ENCODE data around the gene CEMP1. TPM values are rescaled to one million over a fixed set of nuclear protein-coding genes. Genes with fewer than 3 reads are reported as not detected.
A peak's percentile ranks its signal among the peaks of the same experiment; 100 is the strongest.

CEMP1 gene
- total RNA-seq, 2 donors from 2014 or later, result not detected

DNA sequence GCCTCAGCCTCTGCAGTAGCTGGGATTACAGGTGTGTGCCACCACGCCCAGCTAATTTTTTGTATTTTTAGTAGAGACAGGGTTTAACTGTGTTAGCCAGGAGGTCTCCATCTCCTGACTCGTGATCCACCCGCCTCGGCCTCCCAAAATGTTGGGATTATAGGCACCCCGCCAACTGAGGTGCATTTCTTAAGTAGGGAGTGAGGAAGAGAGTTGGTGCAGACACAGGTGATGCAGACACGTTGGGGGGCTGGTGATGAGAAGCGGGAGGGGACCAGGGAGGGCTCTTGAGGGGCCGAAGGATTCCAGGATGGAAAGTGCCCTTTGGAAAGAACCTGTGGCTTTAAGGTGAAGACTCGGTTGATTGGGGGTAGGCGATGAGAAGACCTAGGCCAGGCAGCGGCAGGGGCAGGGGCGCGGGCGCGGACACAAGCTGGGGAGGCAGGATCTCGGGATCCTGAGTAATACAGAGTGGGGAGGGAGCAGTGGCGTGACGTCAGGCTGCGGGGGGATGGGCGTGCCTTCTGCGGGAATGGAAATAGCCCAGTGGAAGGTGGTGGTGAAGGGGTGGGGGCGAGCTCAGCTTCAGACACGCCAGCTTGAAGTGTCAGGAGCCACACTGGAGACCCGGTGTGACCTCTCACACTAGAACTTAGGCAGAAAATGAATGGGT is 19.9 kb downstream of the CEMP1 start:
- peak; percentile 94 for DNase-seq (ENCODE audit: low spot score)
- intact Hi-C loops (cut with DNase I), result no loop called here

DNA sequence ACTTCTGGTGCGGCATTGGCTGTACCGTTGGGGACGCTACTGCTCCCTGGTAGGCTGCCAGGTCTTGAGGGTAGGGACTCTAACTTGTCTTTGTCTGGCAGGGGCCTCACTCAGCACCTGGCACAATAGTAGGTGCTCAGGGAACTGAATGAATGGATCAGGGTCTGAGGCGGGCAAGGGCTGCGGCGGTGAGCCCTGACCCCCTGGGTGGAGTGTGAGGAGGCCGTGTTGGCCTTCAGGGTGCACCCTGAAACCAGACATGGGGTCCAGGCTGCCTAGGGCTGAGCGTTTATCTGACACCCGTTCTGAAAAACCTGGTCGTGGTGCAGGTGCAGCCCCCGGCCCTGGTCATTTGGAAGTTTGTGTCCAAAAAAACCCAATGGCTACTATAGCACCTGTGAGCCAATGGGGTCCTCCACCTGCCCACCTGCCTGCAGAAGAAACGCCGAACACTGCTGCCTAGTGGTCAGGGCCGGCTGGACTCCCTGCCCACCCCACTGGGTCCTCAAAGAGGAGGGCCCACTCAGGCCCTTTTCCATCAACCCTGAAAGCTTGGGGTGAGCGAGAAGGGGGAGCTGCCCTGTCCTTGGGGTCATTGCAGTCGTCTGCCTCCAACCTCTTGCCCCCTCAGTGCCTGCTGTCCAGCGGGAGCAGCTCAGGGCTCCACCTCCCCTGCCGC is 22.3 kb downstream of the CEMP1 start:
- DNase-seq (ENCODE audit: low spot score), result no peak
- intact Hi-C loops (cut with DNase I), result no loop called here

DNA sequence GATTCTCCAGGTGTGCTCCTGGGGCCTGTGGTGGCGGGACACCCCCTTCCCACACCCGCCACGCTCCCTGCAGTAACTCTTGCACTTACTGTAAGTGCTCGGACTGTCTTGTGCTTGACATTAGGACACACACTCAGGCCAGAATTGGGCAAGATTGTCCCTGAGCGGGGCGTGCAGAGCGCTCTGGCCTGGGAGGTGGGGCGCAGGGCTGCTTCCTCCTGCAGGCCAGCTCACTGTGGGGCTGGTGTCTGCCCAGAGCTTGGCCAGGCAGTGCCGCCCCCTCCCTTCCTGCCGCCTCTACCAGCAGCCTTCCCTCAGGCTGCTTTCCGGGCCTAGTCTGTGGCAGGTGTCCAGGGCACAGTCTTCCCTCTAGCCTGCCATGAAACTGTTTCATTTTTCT is 23.5 kb downstream of the CEMP1 start:
- intact Hi-C loops (cut with DNase I), result no loop called here
- peak; percentile 92 for DNase-seq (ENCODE audit: low spot score)

DNA sequence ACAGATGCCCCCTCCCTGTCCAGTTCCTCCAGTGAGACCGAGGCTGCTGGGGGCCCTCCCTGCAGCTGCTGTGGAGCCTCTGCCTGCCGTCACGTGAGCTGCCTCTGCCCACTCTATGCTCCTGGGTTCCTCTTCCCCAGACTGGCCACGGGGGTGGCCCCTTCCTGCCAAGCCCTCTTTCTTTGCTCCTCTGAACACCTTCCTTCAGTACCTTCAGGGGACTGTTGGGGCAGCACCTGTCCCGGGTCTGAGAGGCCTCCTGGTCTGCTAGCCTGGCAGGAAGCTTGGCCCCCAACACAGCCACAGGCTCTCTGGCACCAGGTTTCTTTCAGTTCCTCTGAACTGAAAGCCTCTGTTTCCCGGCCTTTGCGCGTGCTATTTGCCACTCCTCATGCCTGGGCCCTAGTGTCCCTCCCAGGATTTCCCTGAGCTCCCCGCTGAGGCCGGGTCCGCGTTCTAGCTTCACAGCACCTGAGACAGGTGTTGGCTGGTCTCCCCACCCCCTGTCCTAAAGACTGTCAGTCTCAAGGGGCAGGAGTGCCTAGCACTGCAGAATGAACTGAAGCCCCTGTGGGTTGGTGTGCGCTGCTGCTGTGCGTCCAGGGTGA is 24.1 kb downstream of the CEMP1 start:
- intact Hi-C loops (cut with DNase I), result no loop called here
- DNase-seq (ENCODE audit: low spot score), result no peak

DNA sequence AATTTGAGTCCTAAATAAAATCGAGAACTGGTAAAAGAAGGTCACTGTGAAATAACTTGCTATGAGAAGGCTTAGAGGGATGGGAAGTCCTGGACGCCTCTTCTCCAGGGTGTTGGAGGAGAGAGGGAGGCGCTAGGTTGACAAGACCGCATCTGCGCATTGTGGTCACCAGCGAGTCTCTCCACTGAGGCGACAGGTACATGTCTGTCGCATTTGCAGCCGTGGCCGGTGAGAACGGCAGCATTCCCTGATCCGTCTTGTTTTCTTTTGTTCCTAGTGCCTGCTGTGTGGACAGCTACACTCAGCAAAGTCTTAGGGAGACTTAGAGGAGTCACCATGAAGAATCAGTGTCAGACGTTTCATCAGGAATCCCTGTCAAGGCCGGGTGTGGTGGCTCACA is 25.5 kb downstream of the CEMP1 start:
- intact Hi-C loops (cut with DNase I), result no loop called here
- no peak for DNase-seq (ENCODE audit: low spot score)

DNA sequence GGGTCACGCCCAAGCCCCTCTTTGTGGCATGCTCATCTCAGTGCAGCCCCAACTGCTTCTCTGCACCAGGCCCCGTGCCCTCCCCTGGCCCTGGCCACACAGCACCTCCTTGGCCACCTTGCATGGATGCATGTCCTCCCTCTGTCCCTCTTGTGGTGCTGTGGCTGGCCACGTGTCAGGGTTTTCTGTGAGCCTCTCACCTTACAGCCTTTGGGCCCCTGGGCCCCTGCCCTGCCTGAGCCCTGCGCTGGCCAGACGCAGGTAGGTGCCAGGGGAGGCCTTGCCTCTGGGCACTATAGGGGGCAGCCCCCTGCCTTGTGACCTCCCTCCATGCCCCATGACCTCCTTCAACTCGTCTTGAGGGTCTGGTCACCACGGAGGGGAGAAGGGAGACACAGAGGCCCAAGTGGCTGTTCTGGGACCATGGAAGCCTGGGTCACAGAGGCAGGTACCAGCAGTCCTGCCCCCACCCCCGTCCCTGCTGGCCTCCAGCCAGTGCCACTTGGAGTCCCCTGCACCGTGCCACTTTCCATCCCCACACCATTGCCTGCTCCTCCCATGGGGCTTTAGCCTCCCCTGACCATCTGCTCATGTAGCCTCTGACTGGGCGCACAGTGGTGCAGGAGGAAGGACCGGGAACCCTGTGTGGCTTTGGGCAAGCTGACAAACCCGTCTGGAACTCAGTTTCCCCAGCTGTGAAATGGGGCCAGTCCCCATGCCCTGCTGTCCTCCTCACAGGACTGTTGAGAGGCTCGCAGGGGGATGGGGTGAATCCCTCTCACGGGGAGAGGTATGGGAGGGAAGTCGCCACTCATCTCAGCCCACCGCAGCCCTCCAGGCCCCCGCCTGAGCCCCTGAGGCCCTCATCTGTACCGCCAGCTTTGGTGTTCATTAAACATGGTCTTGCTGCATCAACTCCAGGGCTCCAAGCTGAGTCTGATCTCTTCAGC is 29.0 kb downstream of the CEMP1 start:
- no peak for DNase-seq (ENCODE audit: low spot score)
- intact Hi-C loops (cut with DNase I), result loop anchor here (5.0 kb wide), 1 partner anchor 160 kb away; the partner anchor contains the start of gene ABCA3 (in 2 of the 2)

DNA sequence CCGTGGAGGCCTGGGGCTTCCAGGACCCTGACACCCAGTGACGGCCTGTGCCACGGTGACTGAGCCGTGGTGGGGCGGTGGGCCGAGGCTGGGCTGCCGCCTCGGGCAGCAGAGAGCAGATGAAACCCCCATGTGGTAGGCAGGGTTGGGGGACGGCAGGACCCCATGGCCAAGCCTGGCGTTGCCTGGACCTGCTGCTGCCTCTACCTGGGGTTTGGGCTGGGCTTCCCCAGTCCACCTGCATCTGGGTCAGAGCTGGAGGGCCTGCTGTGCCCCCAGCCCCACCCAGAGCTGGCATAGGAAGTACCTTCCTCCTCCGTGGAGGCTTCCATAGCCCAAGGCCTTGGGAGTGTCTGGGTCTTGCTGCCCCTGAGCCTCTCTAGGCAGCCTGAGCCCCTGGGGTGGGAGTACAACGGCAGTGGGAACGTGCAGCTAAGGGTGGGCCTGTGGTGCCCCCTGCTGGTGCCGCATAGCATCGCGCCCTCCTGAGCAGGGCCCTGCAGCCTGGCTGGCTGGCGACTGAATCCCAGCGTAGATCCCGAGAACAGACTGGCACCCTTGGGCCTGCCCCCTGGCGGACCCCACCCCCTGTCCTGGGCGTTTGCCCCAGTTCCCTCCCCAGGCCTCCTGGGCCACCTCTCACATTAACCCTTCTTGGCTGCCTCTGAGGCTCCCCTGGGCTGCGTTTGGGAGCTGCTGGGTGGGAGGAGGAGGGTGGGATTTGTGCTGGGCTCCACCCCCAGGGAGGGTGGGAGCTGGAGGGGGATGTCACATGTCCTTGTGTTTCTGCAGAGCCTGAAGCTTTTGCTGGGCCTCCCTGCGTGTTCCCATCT is 30.1 kb downstream of the CEMP1 start:
- intact Hi-C loops (cut with DNase I), result loop anchor here (5.0 kb wide), 1 partner anchor 159 kb away; the partner anchor contains the start of gene ABCA3 (in 2 of the 2)
- DNase-seq (ENCODE audit: low spot score), result peak; percentile 96

DNA sequence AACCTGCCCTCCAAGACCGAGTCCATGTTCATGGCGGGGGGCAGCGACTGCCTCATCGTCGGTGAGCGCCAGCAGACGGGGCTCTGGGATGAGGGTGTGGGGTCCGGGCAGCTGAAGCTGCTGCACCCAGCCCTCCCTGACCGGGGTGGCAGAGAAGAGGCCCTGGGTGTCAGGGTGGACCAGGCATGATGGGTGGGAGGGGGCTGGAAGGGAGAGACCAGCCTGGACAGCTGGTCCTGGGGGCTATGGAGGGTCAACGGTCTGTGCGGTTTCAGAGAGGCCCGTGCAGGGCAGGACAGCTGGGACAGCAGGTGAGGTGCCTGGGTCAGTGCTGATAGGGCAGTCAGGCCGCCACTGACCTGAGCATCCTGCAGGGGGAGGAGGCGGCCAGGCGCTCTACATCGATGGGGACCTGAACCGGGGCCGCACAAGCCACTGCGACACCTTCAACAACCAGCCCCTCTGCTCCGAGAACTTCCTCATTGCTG is 30.7 kb downstream of the CEMP1 start:
- intact Hi-C loops (cut with DNase I), result loop anchor here (5.0 kb wide), 1 partner anchor 158 kb away; the partner anchor contains the start of gene ABCA3 (in 2 of the 2)
- no peak for DNase-seq (ENCODE audit: low spot score)

DNA sequence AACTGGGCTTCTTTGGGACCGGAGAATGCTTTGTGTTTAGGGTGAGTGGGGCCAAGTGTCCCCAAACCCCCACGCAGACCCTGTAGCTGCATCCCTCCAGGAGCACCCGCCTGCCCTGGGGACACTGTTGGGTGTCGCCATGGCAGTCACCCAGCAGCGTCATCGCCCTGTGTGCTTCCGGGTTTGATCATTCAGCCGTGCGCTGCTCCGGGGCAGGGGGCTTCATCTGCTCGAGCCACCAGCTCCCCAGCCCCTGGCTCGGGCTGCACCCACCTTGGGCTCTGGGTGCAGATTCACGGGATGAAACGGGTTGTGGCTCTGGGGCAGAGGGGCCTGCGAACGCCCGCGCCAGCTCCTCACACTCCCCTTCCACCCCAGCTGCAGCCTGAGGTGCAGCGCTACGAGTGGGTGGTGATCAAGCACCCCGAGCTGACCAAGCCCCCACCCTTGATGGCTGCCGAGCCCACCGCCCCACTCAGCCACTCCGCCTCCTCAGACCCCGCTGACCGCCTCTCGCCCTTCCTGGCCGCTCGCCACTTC is 31.2 kb downstream of the CEMP1 start:
- no peak for DNase-seq (ENCODE audit: low spot score)
- intact Hi-C loops (cut with DNase I), result loop anchor here (5.0 to 10.0 kb wide), 2 partner anchors 65 to 158 kb away; partner anchors contain the start of gene ABCA3 (in 2 of the 2)

DNA sequence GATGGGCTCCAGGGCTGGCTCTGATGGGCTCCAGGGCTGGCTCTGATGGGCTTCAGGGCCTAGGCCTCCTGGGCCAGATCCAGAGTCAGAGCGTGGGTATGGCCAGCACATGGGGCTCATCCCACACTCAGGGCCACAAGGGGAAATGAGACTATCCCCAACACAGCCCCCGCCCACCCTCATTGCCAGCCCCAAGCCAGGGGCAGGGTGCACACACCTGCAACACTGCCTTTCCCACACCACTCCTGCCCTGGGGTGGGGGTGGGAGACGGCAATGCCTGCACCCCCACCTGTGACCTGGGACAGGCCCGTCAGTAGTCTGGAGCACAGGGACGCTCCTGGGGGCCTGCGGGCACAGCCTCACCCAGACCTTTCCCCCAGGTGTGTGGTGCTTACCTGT is 31.8 kb downstream of the CEMP1 start:
- no peak for DNase-seq (ENCODE audit: low spot score)
- intact Hi-C loops (cut with DNase I), result loop anchor here in 1 of 2 donors (10.0 kb wide), 1 partner anchor 65 kb away; no protein-coding TSS in a partner anchor

DNA sequence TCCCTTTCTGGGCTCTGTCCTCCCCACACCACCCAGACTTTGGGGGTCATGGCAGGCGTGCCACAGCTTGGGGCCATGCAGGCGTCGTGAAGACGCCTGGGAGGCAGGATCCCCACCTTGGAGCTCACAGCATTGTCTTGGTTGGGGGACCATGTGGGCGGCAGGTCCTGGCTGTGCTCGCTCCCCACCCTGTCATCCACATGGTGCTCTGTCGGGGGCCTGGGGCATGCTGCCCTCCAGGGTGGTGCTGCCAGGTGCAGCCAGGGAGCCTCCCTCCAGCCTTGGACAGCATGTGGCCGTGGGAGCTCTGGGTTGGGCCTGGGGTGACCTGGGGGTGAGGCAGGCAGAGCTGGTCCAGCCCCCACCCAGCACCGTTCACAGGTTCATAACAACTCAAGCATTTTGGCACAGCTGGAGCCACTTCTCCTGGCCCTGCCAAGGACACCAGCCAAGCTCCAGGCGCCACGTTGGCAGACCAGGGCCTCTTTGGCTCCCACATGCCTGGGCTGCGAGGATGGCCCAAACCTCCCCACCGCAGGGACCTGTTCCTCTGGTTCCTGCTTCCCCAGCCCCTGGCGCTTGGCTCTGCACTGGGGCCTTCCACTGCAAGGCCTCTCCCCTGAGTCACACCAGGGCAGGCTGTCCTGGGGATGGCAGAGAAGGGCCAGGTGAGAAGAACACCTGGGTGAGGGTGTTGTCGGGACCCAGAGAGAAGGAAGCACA is 32.5 kb downstream of the CEMP1 start:
- no peak for DNase-seq (ENCODE audit: low spot score)
- intact Hi-C loops (cut with DNase I), result loop anchor here in 1 of 2 donors (10.0 kb wide), 1 partner anchor 64 kb away; no protein-coding TSS in a partner anchor

DNA sequence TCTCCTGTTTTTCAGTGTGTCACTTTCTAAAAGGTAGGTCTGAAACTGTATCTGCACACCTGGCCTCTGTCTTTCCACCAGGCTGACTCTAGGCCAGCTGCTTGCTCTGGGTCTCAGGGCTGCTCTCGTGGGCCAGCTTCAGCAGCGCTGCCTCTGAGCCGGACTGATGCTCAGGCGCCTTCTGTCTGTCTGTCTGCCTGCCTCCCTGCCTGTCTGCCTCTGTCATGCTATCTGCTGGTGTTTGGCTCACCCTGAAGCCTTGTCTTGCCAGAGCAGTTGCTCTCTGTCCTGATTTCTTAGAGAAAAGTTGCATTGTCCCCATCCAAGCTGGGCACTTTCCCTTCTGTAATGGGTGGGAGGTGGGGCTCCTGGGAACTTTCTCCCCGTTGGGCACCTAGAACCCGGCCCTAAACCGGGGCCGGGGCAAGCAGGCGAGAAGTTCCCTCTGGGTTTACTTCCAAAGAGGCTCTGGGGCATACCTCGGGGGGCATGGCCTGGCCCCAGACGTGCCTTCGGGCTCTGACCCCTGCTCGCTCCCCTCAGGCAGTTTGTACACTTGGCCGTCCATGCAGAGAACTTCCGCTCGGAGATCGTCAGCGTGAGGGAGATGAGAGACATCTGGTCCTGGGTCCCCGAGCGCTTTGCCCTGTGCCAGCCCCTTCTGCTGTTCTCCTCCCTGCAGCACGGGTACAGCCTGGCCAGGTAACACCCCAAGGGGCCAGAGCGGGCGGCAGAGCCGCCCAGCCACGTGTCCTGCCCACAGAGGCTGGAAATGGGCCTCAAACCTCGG is 33.3 kb downstream of the CEMP1 start:
- no peak for DNase-seq (ENCODE audit: low spot score)
- intact Hi-C loops (cut with DNase I), result loop anchor here in 1 of 2 donors (10.0 kb wide), 1 partner anchor 63 kb away; no protein-coding TSS in a partner anchor

DNA sequence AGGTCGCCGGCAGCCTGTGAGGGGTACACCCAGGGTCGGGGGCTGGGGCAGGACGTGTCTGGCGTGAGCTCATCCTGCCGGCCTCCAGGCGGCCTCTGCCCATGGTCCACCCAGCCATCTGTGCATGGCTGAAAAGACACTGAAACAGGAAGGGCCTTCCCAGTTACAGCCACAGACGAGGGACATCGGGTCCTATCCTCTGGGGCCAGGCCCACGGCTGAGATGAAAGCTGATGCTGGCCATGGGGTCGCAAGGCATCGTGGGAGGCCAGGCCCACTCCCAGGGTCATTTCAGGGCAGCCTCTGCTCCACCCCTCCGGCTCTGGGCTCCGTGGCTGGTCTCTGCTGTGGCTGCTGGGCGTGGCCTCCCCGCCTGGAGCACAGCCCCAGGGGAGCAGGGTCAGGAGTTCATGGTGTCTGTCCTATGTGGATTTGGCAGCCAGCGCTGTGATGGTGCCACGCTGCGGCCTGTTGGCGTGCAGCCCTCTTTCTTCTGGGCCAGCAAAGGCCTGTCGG is 34.0 kb downstream of the CEMP1 start:
- intact Hi-C loops (cut with DNase I), result loop anchor here in 1 of 2 donors (10.0 kb wide), 1 partner anchor 62 kb away; no protein-coding TSS in a partner anchor

DNA sequence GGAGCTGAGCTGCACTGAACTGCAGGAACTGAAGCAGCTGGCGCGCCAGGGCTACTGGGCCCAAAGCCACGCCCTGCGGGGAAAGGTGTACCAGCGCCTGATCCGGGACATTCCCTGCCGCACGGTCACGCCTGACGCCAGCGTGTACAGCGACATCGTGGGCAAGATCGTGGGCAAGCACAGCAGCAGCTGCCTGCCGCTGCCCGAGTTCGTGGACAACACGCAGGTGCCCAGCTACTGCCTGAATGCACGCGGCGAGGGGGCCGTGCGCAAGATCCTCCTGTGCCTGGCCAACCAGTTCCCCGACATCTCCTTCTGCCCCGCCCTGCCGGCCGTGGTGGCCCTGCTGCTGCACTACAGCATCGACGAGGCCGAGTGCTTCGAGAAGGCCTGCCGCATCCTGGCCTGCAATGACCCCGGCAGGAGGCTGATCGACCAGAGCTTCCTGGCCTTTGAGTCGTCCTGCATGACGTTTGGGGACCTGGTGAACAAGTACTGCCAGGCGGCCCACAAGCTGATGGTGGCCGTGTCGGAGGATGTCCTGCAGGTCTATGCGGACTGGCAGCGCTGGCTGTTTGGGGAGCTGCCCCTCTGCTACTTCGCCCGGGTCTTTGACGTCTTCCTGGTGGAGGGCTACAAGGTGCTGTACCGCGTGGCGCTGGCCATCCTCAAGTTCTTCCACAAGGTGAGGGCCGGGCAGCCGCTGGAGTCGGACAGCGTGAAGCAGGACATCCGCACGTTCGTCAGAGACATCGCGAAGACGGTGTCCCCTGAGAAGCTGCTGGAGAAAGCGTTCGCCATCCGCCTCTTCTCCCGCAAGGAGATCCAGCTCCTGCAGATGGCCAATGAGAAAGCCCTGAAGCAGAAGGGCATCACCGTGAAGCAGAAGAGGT is 34.7 kb downstream of the CEMP1 start:
- intact Hi-C loops (cut with DNase I), result loop anchor here in 1 of 2 donors (10.0 kb wide), 1 partner anchor 62 kb away; no protein-coding TSS in a partner anchor

More for the DNA sequence above, 34.0 kb downstream of the CEMP1 start:
- no peak for DNase-seq (ENCODE audit: low spot score)

DNA sequence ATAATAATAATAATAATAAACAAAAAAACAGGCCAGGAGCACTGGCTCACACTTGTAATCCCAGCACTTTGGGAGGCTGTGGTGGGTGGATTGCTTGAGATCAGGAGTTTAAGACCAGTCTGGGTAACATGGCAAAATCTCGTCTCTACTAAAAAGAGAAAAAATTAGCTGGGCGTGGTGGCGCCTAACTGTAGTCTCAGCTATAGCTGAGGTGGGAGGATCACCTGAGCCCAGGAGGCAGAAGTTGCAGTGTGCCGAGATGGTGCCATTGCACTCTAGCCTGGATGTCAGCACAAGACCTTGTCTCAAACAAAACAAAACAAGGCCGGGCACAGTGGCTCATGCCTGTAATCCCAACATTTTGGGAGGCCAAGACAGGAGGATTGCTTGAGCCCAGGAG is 36.2 kb downstream of the CEMP1 start:
- intact Hi-C loops (cut with DNase I), result loop anchor here in 1 of 2 donors (10.0 kb wide), 1 partner anchor 60 kb away; no protein-coding TSS in a partner anchor
- DNase-seq (ENCODE audit: low spot score), result no peak

More for the DNA sequence above, 34.7 kb downstream of the CEMP1 start:
- DNase-seq (ENCODE audit: low spot score), result no peak

Data from posterior vena cava (tissue), 2 donors.